AG04449 (cell line): ENCODE data around the gene CACNA2D1.

Experiments used
- CTCF ChIA-PET: fragments of 350-600 bp; formaldehyde crosslinking; extraction: SDS; loops from one replicate; lab custom pipeline; 2021; ENCODE audit warnings: antibody characterized with exemption; lab: Yijun Ruan, JAX
- POLR2A ChIA-PET: fragments of 400-600, 350-600 bp; formaldehyde crosslinking; extraction: SDS; loops from one replicate; lab custom pipeline; 2020; ENCODE audit warnings: antibody characterized with exemption, inconsistent platforms; lab: Yijun Ruan, JAX
- DNase-seq: peaks from one replicate; pipeline ENCODE4 v3.0.0-alpha.2; 2010; ENCODE audit warnings: low read depth, low spot score
- H3K4me3 ChIP-seq: 2 replicates; pipeline ENCODE4 v1.5.1; 2011; ENCODE audit warnings: low read depth, mild to moderate bottlenecking, control low read depth, low read length
- CTCF ChIP-seq: IDR thresholded peaks from one replicate; pipeline ENCODE4 v1.5.1; 2011; ENCODE audit warnings: mild to moderate bottlenecking, moderate library complexity, low read length, control low read depth, inconsistent platforms; ENCODE audit not compliant: insufficient read depth; ENCODE audit errors: missing control alignments

CACNA2D1 gene

GRCh38 chr7:82202965-82203364 is 240.6 kb downstream of the CACNA2D1 start:
- DNase-seq: no peak
- POLR2A ChIA-PET: no interaction called here
- TF ChIP-seq CTCF: no peak
- H3K4me3 ChIP-seq: no peak overlapping the region
- CTCF ChIA-PET: no interaction called here

GRCh38 chr7:82202107-82202506 is 241.5 kb downstream of the CACNA2D1 start:
- ChIA-PET CTCF (no interaction called here), POLR2A (no interaction called here)
- no peak for DNase-seq
- no peak overlapping the region for H3K4me3 ChIP-seq
- no peak for TF ChIP-seq CTCF

- no peak for TF ChIP-seq CTCF
- no peak overlapping the region for H3K4me3 ChIP-seq
- POLR2A ChIA-PET: no interaction called here
- CTCF ChIA-PET: no interaction called here
- DNase-seq: no peak
These were observed 243.0 kb downstream of the CACNA2D1 start for GRCh38 chr7:82200601-82201000.

- no peak overlapping the region for H3K4me3 ChIP-seq
- ChIA-PET CTCF (interaction anchor here (1.7 kb wide), 2 partner anchors 19 to 287 kb away, joined by 3 read pairs; no protein-coding TSS in a partner anchor), POLR2A (no interaction called here)
- no peak for TF ChIP-seq CTCF
- DNase-seq: no peak
These were observed 249.4 kb downstream of the CACNA2D1 start for GRCh38 chr7:82194016-82194643.

GRCh38 chr7:82188636-82189035 is 254.9 kb downstream of the CACNA2D1 start:
- ChIA-PET POLR2A (no interaction called here), CTCF (no interaction called here)
- no peak overlapping the region for H3K4me3 ChIP-seq
- no peak for TF ChIP-seq CTCF
- no peak for DNase-seq

GRCh38 chr7:82185443-82185842 is 258.1 kb downstream of the CACNA2D1 start:
- ChIA-PET CTCF (no interaction called here), POLR2A (no interaction called here)

More at GRCh38 chr7:82185443-82185842, 258.1 kb downstream of the CACNA2D1 start:
- TF ChIP-seq CTCF: no peak
- no peak for DNase-seq
- H3K4me3 ChIP-seq: no peak overlapping the region
